Measurements from ENCODE around the gene PACRGL.

GRCh38 chr4:20684852-20685763 lies 15.2 kb upstream of the PACRGL start:
- TF ChIP-seq POLR2A (IDR thresholded peaks at IDR 0.05) (no peak), POLR2AphosphoS5 (IDR thresholded peaks at IDR 0.05) (no peak)
- TF ChIP-seq, protein P1, sequence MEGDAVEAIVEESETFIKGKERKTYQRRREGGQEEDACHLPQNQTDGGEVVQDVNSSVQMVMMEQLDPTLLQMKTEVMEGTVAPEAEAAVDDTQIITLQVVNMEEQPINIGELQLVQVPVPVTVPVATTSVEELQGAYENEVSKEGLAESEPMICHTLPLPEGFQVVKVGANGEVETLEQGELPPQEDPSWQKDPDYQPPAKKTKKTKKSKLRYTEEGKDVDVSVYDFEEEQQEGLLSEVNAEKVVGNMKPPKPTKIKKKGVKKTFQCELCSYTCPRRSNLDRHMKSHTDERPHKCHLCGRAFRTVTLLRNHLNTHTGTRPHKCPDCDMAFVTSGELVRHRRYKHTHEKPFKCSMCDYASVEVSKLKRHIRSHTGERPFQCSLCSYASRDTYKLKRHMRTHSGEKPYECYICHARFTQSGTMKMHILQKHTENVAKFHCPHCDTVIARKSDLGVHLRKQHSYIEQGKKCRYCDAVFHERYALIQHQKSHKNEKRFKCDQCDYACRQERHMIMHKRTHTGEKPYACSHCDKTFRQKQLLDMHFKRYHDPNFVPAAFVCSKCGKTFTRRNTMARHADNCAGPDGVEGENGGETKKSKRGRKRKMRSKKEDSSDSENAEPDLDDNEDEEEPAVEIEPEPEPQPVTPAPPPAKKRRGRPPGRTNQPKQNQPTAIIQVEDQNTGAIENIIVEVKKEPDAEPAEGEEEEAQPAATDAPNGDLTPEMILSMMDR (IDR thresholded peaks at IDR 0.05 in 8 of 11, conservative IDR thresholded peaks at IDR 0.05 in 3 of 11): peak in 9 of 11 experiments; percentile 18 to 64 (median 53)

All from spleen (tissue), 7 donors.